HepG2 (cell line): ENCODE data around the gene ENHO. TPM values are rescaled to one million over a fixed set of nuclear protein-coding genes. Genes with fewer than 3 reads are reported as not detected.

Source experiments
- ATAC-seq: fragments of 200-7000 bp; cut with Tn5 transposase; 3 replicates; pipeline ENCODE4 v1.9.1; 2020; ENCODE audit warnings: mild to moderate bottlenecking, moderate library complexity
- BruUV-seq: library from RNA; stranded (reverse); fragments of 400-500 nt; replicated peaks from 2 replicates; lab custom pipeline; 2021; lab: Mats Ljungman, UMichigan
- CTCF ChIA-PET: fragments of 300-600 bp; formaldehyde crosslinking; extraction: SDS; loops from one replicate; lab custom pipeline; 2021; ENCODE audit warnings: low total read pairs, inconsistent platforms, low intra/inter-chr PET ratio; lab: Yijun Ruan, JAX
- POLR2A ChIA-PET: fragments of 350-600 bp; sonication (Branson Sonifier 250); formaldehyde crosslinking; loops from one replicate; lab custom pipeline; 2020; ENCODE audit warnings: antibody characterized with exemption, inconsistent platforms; lab: Yijun Ruan, JAX
- DNase-seq: peaks from one replicate; pipeline ENCODE4 v3.0.0-alpha.2; 2015; ENCODE audit warnings: low spot score
- FAIRE-seq: peaks from 3 replicates; lab custom pipeline; 2011; peaks lifted over from hg19 to GRCh38; lab: Jason Lieb, UNC
- H2AFZ ChIP-seq: one replicate; pipeline ENCODE4 v1.6.1; 2011; ENCODE audit warnings: low read length, inconsistent platforms
- H3K27ac ChIP-seq: fragments of 300-600 bp; 3 replicates; pipeline ENCODE4 v1.8.0; 2011; ENCODE audit warnings: mixed run types, mild to moderate bottlenecking, mixed read lengths, low read length, inconsistent platforms; ENCODE audit not compliant: insufficient read depth; ENCODE audit errors: extremely low read length
- H3K27me3 ChIP-seq, 2 experiments: fragments of 200-600 bp in 1 of 2; 2 replicates in 1 of 2; 3 replicates in 1 of 2; pipeline versions ENCODE4 v1.6.0 to v1.8.0; 2011; ENCODE audit warnings: low read length in 2 of 2, mild to moderate bottlenecking in 2 of 2, moderate library complexity in 2 of 2, inconsistent platforms in 1 of 2; ENCODE audit not compliant: insufficient read depth in 2 of 2, control insufficient read depth in 1 of 2
- H3K36me3 ChIP-seq, 2 experiments: fragments of 200-600 bp in 1 of 2; replicated peaks in 1 of 2; 2 replicates in 1 of 2; 3 replicates in 1 of 2; pipeline versions ENCODE4 v1.5.1 to v1.8.0; 2011; ENCODE audit warnings: low read length in 2 of 2, inconsistent platforms in 1 of 2; ENCODE audit not compliant: insufficient read depth in 2 of 2, control insufficient read depth in 1 of 2
- H3K4me1 ChIP-seq: 2 replicates; pipeline ENCODE4 v1.5.1; 2012; ENCODE audit warnings: low read length, inconsistent platforms; ENCODE audit not compliant: insufficient read depth
- H3K4me2 ChIP-seq: 2 replicates; pipeline ENCODE4 v1.6.0; 2011; ENCODE audit warnings: low read depth, low read length, inconsistent platforms
- H3K4me3 ChIP-seq, 3 experiments: fragments of 200-600 bp in 1 of 3; sonication (generic), shearing (Covaris generic) in 1 of 3; replicated peaks in 1 of 3; 2 replicates each; pipeline ENCODE4 v1.5.1; 2011 to 2016; ENCODE audit warnings: low read length in 3 of 3, inconsistent platforms in 2 of 3, low read depth in 2 of 3, mild to moderate bottlenecking in 2 of 3, control low read depth in 1 of 3, mixed read lengths in 1 of 3; ENCODE audit not compliant: insufficient read depth in 1 of 3
- H3K79me2 ChIP-seq: one replicate; pipeline ENCODE4 v1.6.1; 2011; ENCODE audit warnings: low read length, inconsistent platforms; ENCODE audit not compliant: insufficient read depth
- H3K9ac ChIP-seq: 2 replicates; pipeline ENCODE4 v1.6.0; 2011; ENCODE audit warnings: mild to moderate bottlenecking, low read depth, low read length, inconsistent platforms; ENCODE audit not compliant: insufficient read depth
- H3K9me3 ChIP-seq: 2 replicates; pipeline ENCODE4 v1.5.1; 2012; ENCODE audit warnings: mild to moderate bottlenecking, low read length
- H4K20me1 ChIP-seq: 2 replicates; pipeline ENCODE4 v1.6.0; 2011; ENCODE audit warnings: inconsistent platforms, mild to moderate bottlenecking, low read length, moderate library complexity; ENCODE audit not compliant: insufficient read depth
- DR1 ChIP-seq: sonication (generic); formaldehyde crosslinking; IDR thresholded peaks from 2 replicates; pipeline ENCODE4 v1.8.0; 2021; ENCODE audit warnings: mild to moderate bottlenecking, missing genetic modification reagents, inconsistent platforms
- JUN ChIP-seq: sonication (generic); formaldehyde crosslinking; IDR thresholded peaks from 2 replicates; pipeline ENCODE4 v1.4.0; 2020; ENCODE audit warnings: mild to moderate bottlenecking, missing genetic modification reagents
- MYNN ChIP-seq: sonication (generic); formaldehyde crosslinking; IDR thresholded peaks from 2 replicates; pipeline ENCODE4 v1.4.0; 2020; ENCODE audit warnings: mild to moderate bottlenecking, low read depth, missing genetic modification reagents
- PAWR ChIP-seq: sonication (generic); formaldehyde crosslinking; IDR thresholded peaks from 2 replicates; pipeline ENCODE4 v1.4.0; 2020; ENCODE audit warnings: missing genetic modification reagents, mild to moderate bottlenecking, borderline replicate concordance
- REXO4 ChIP-seq: sonication (generic); formaldehyde crosslinking; IDR thresholded peaks from 2 replicates; pipeline ENCODE4 v1.8.0; 2022; ENCODE audit warnings: missing genetic modification reagents, mild to moderate bottlenecking, borderline replicate concordance
- ZKSCAN1 ChIP-seq: fragments of 150-350 bp; IDR thresholded peaks from 2 replicates; pipeline ENCODE4 v1.6.1; 2014; ENCODE audit warnings: low read length
- ZNF160 ChIP-seq: sonication (generic); formaldehyde crosslinking; IDR thresholded peaks from 2 replicates; pipeline ENCODE4 v1.8.0; 2022; ENCODE audit warnings: mild to moderate bottlenecking, inconsistent platforms, missing genetic modification reagents
- ZNF230 ChIP-seq: sonication (generic); formaldehyde crosslinking; IDR thresholded peaks from 2 replicates; pipeline ENCODE4 v1.4.0; 2020; ENCODE audit warnings: mild to moderate bottlenecking, missing genetic modification reagents
- WGBS: methylation state at CpG from one replicate; pipeline ENCODE4 v1.1.6; 2017; ENCODE audit warnings: low lambda C conversion rate; 5-methylcytosine and 5-hydroxymethylcytosine counted together
- in situ Hi-C: cut with HindIII; loops from 2 replicates; pipeline ENCODE4 v1.10.0; 2017; ENCODE audit warnings: low pct_unique_long_range_greater_than_20kb; ENCODE audit not compliant: extremely low pct_ligation_motif_present
- intact Hi-C: fragments of 100-400 bp; cut with micrococcal nuclease; formaldehyde crosslinking; loops from one replicate; pipeline ENCODE4 v1.10.0; 2022; ENCODE audit not compliant: unreplicated experiment
- polyA plus RNA-seq, 8 experiments: library from polyadenylated mRNA; depleted of rRNA in 3 of 8; stranded (reverse) in 7 of 8; unstranded in 1 of 8; fragments of >200 nt; fragmentation: Illumina TruSeq in 4 of 8; extraction: Trizol in 4 of 8; gene quantifications; 2 replicates each; pipeline versions ENCODE4 v1.2.1 to v1.2.3, GENCODE V29; 2011 to 2016; ENCODE audit warnings: low read depth in 4 of 8, missing spikeins in 1 of 8, mixed read lengths in 1 of 8; ENCODE audit not compliant: insufficient read depth in 1 of 8
- total RNA-seq, 5 experiments: library from RNA; depleted of rRNA; stranded (reverse); fragments of >200 nt; fragmentation: Illumina TruSeq; extraction: Trizol; gene quantifications; 2 replicates each; pipeline ENCODE4 v1.2.3, GENCODE V29; 2016; ENCODE audit warnings: low read depth in 1 of 5
- TF ChIP-seq, protein P1 (sequence below), 2 experiments: sonication (generic) in 1 of 2; formaldehyde crosslinking in 1 of 2; IDR thresholded peaks; 2 replicates each; pipeline versions ENCODE4 v1.5.1 to v1.6.1; 2011 to 2020; ENCODE audit warnings: borderline replicate concordance in 1 of 2, low read depth in 1 of 2, low read length in 1 of 2, mild to moderate bottlenecking in 1 of 2, missing genetic modification reagents in 1 of 2, moderate library complexity in 1 of 2

Gene ENHO
- total and polyA plus RNA-seq, 2 of the 13 experiments (the other 11 are each of a cell fraction or from before 2014, with no cell fraction given), result 0.08 to 0.60 TPM

DNA sequence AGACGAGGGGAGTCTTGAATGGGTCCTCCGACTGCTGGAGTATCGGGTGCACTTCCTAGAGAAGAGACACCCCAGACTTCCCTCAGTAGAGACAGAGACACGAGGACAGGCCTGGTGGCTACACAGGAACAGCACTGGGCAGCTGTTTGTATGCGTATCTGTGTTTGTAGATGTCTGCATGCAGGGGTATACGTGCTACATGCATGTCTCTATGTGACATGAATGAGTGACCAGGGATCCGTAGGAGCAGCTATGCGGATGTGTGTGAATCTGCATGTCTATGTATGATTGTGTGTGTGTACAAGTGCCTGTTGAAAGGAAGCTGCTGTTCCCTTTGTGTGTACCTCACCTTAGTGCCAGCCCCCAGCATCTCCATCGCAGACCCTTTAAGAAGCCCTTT, 35.6 kb upstream of the ENHO start:
- Histone ChIP-seq H3K9me3 (no peaks in the 10 kb centered on the region), H4K20me1 (peaks cover 2% of the 10 kb centered on the region; the same call in 1 of the 2 replicates), H3K4me2 (no peak overlapping the region), H3K27me3 (peaks cover 6 to 53% of the 10 kb centered on the region in 2 experiments; a peak in 3 of 5 replicates), H3K4me1 (peaks cover 28% of the 10 kb centered on the region)
- in situ Hi-C loops, result no loop called here
- BruUV-seq, result no TSS peak
- no peak for DNase-seq
- TF ChIP-seq ZKSCAN1 (no peak), PAWR (CRISPR knock-in tag) (no peak), ZNF230 (CRISPR knock-in tag) (no peak)
- TF ChIP-seq, all 625 proteins: peak for 0
- Histone ChIP-seq H3K79me2 (no peaks in the 10 kb centered on the region), H3K27ac (no peak overlapping the region), H2AFZ (no peak overlapping the region), H3K36me3 (no peaks in the 10 kb centered on the region), H3K9ac (no peak overlapping the region), H3K4me3 (no peak overlapping the region)
- FAIRE-seq, result no peak
- no peak for ATAC-seq
- CTCF ChIA-PET, result no interaction called here
- 68% methylated on average over 9 of the region's 9 CpGs for WGBS
- POLR2A ChIA-PET, result no interaction called here
- intact Hi-C loops, result no loop called here

DNA sequence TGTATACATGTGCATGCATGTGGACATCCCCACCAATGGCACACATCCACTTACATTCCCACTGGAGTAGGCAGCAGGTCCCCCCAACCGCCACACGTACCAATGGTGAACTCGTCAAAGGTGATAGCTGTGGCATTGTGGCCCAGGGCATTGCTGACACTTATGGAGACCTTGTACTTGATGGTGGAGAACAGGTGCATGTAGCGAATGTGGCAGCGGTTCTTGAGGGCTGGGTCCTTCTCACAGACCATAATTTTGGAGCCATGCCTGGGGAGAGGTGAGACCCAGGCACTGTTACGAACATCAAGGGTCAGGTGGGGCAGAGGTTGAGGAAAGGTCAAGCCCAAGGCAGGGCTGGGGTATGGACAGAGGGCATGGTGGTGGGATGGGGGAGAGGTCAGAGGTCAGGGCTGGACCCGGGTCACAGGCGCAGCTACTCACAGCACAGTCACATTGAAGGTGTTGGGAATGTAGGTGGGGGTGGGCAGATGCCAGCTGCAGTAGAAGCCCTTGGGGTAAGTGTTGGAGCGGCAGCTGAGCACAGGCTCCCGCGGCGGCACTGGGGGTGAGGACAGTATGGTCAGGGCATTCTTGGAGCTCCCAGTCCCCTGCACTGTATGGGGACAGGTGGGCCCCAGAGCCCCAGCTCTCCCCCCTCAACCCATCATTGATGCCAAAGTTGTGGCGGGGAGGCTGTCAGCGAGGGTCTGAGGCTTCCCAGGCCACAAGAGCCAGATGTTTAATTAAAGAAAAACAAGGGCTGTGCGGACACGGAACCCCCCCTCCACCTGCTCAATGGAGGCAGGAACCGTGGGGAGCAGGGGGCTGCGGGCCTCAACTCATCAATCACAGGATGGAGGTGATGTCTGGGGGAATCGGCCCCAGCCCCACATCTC, 34.9 kb upstream of the ENHO start:
- TF ChIP-seq JUN (CRISPR knock-in tag), result no peak
- TF ChIP-seq, protein P1, sequence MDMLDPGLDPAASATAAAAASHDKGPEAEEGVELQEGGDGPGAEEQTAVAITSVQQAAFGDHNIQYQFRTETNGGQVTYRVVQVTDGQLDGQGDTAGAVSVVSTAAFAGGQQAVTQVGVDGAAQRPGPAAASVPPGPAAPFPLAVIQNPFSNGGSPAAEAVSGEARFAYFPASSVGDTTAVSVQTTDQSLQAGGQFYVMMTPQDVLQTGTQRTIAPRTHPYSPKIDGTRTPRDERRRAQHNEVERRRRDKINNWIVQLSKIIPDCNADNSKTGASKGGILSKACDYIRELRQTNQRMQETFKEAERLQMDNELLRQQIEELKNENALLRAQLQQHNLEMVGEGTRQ (IDR thresholded peaks at IDR 0.05; ENCODE audit: low read depth, low read length), result no peak
- TF ChIP-seq, protein P1 (CRISPR knock-in tag; IDR thresholded peaks at IDR 0.05; ENCODE audit: borderline replicate concordance), result no peak
- TF ChIP-seq DR1 (CRISPR knock-in tag), result no peak
- TF ChIP-seq REXO4, result no peak
- no peak for TF ChIP-seq MYNN (CRISPR knock-in tag)
- TF ChIP-seq ZNF160, result no peak
- TF ChIP-seq, all 625 proteins: peak for 0
- FAIRE-seq (no peak), DNase-seq (no peak), ATAC-seq (no peak)
- Histone ChIP-seq H3K4me2 (no peak overlapping the region), H3K27ac (no peak overlapping the region), H3K9ac (no peak overlapping the region), H3K4me3 (no peak overlapping the region), H3K79me2 (no peaks in the 10 kb centered on the region), H3K4me1 (peaks cover 28% of the 10 kb centered on the region), H3K9me3 (no peaks in the 10 kb centered on the region), H4K20me1 (peaks cover 2% of the 10 kb centered on the region; the same call in 1 of the 2 replicates), H3K36me3 (no peaks in the 10 kb centered on the region), H3K27me3 (peaks cover 7 to 56% of the 10 kb centered on the region in 2 experiments; a peak in 3 of 5 replicates), H2AFZ (no peak overlapping the region)
- POLR2A ChIA-PET, result no interaction called here
- WGBS, result 27% methylated on average over 11 of the region's 19 CpGs
- no TSS peak for BruUV-seq
- intact Hi-C loops, result no loop called here
- CTCF ChIA-PET, result no interaction called here
- in situ Hi-C loops, result no loop called here
